RWPE2 (cell line): ENCODE data around the gene NDOR1.

Experiments
- ATAC-seq: fragments of 200-7000 bp; cut with Tn5 transposase; 3 replicates; pipeline ENCODE4 v1.9.1; 2021; ENCODE audit warnings: low read depth
- DNase-seq: peaks from one replicate; pipeline ENCODE4 v3.0.0-alpha.2; 2020; ENCODE audit warnings: low spot score
- H3K27ac ChIP-seq: fragments of 450-650 bp; 2 replicates; pipeline ENCODE4 v1.5.1; 2017; ENCODE audit warnings: mild to moderate bottlenecking; ENCODE audit not compliant: poor library complexity, severe bottlenecking
- H3K27me3 ChIP-seq: fragments of 250-450 bp; sonication (Bioruptor Pico); 2 replicates; pipeline ENCODE4 v1.5.1; 2021; ENCODE audit warnings: mild to moderate bottlenecking, moderate library complexity; ENCODE audit not compliant: insufficient read depth, poor library complexity, severe bottlenecking
- H3K36me3 ChIP-seq: fragments of 250-450 bp; sonication (Bioruptor Pico); 2 replicates; pipeline ENCODE4 v1.5.1; 2020; ENCODE audit warnings: low read depth, mild to moderate bottlenecking, moderate library complexity
- H3K4me1 ChIP-seq: fragments of 250-450 bp; sonication (Bioruptor Pico); 2 replicates; pipeline ENCODE4 v1.5.1; 2021; ENCODE audit warnings: mild to moderate bottlenecking, moderate library complexity; ENCODE audit not compliant: insufficient read depth, poor library complexity, severe bottlenecking
- H3K4me3 ChIP-seq: fragments of 250-450 bp; sonication (Bioruptor Pico); 2 replicates; pipeline ENCODE4 v1.5.1; 2021; ENCODE audit warnings: mild to moderate bottlenecking, moderate library complexity; ENCODE audit not compliant: severe bottlenecking
- H3K9me3 ChIP-seq: fragments of 250-450 bp; sonication (Bioruptor Pico); 2 replicates; pipeline ENCODE4 v1.5.1; 2021; ENCODE audit warnings: mild to moderate bottlenecking, moderate library complexity; ENCODE audit not compliant: severe bottlenecking
- TF ChIP-seq, protein P1 (sequence below): fragments of 450-650 bp; IDR thresholded peaks from one replicate; pipeline ENCODE4 v1.5.1; 2017; ENCODE audit warnings: mild to moderate bottlenecking, moderate library complexity; ENCODE audit not compliant: poor library complexity, severe bottlenecking

The NDOR1 gene

DNA sequence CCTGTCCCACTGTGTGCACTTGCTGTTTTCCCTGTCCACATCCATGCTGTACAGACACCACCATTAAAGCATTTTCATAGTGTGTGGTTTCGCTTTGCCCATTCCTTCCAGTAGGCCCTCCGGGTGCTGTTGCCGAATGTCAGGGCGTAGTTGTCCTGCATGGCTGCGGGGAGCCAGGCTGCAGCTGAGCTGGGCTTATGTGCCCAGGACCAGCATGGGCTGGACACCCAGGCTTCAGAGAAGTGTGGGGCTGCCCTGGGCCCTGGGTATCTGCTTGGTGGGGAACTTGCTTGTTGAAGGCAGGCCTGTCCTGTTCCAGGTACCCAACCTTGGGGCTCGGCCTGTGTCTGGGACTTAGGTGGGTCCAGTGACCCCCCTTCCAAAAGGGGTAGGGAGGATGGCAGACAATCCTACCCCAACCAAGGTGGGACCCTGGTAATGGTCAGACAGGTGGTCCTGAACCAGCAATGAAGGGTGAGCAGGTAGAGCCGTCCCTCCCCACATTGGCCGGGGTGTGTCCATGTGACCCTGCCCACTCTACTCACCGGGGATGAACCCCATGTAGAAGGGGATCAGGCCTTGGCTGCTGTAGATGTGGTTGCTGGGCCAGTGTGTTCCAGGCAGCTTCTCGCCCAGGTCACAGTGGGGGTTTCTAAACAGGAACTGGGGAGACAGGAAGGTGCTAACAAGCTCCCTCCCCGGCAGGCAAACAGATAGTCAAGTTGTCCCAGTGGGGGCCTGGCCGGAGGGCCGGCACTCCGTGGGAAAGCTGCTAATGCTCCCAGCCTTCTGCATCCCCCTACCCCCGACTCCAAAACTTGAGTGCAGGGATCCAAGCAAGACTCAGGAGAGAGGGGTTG lies 38.4 kb downstream of the NDOR1 start:
- H3K27ac ChIP-seq, result peak overlapping the region; percentile 91
- H3K4me1 ChIP-seq, result peaks cover 6% of the 10 kb centered on the region
- H3K4me3 ChIP-seq, result no peak overlapping the region
- DNase-seq (no peak), ATAC-seq (peak; percentile 5; the same call in 2 of the 3 replicates)
- no peaks in the 10 kb centered on the region for H3K27me3 ChIP-seq
- no peaks in the 10 kb centered on the region for H3K9me3 ChIP-seq
- TF ChIP-seq, protein P1, sequence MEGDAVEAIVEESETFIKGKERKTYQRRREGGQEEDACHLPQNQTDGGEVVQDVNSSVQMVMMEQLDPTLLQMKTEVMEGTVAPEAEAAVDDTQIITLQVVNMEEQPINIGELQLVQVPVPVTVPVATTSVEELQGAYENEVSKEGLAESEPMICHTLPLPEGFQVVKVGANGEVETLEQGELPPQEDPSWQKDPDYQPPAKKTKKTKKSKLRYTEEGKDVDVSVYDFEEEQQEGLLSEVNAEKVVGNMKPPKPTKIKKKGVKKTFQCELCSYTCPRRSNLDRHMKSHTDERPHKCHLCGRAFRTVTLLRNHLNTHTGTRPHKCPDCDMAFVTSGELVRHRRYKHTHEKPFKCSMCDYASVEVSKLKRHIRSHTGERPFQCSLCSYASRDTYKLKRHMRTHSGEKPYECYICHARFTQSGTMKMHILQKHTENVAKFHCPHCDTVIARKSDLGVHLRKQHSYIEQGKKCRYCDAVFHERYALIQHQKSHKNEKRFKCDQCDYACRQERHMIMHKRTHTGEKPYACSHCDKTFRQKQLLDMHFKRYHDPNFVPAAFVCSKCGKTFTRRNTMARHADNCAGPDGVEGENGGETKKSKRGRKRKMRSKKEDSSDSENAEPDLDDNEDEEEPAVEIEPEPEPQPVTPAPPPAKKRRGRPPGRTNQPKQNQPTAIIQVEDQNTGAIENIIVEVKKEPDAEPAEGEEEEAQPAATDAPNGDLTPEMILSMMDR, result no peak
- peaks cover 25% of the 10 kb centered on the region for H3K36me3 ChIP-seq

DNA sequence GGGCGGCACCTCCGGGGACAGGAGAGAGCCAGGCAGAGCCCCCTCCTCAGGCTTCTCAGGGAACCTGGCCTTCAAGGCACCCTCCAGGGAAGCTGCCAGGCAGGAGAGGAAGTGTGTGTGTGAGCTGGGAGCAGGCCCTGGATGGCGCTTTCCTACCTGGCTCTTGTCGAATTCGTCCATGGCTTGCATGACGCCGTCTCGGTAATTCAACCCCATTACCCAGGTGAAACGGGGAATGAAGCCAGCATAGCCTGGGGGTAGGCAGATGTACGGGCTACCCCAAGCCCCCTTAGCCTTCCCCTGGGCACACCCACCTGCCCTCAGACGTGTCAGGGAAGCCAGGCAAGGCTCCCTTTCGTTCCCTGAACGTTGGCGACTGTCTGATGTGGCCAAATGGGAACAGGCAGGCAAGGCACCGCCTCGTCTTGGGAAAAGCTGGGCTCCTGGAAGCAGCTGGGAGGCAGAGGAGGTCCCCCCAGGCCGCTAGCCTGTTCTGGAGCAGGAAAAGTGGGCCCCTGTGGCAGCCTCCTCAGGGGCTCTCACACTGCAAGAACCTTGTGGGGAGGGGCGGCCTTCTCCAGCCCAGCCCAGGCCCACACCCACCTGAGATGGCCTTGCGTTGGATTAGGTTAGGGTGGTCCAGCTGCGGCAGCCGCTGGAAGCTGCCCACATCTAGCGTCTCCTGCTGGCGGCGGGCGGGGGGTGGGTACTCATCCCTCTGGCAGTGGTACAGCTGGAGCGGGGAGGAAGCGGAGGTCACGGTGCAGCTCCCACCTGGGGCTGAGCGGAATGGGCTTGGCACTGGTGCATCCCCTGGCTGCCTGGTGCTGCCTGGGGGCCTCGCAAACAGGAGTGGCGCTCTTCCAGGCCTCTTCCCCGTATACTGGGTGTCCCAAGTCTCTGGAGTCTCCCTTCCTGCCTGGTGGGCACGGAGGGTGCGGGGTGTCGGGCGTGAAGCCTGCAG lies 39.3 kb downstream of the NDOR1 start:
- DNase-seq, result no peak
- Histone ChIP-seq H3K27me3 (no peaks in the 10 kb centered on the region), H3K9me3 (no peaks in the 10 kb centered on the region), H3K4me3 (no peak overlapping the region), H3K4me1 (peaks cover 6% of the 10 kb centered on the region), H3K27ac (peak overlapping the region; percentile 91), H3K36me3 (peaks cover 25% of the 10 kb centered on the region)
- TF ChIP-seq, protein P1, result no peak
- ATAC-seq, result peak; percentile 0; the same call in 1 of the 3 replicates

DNA sequence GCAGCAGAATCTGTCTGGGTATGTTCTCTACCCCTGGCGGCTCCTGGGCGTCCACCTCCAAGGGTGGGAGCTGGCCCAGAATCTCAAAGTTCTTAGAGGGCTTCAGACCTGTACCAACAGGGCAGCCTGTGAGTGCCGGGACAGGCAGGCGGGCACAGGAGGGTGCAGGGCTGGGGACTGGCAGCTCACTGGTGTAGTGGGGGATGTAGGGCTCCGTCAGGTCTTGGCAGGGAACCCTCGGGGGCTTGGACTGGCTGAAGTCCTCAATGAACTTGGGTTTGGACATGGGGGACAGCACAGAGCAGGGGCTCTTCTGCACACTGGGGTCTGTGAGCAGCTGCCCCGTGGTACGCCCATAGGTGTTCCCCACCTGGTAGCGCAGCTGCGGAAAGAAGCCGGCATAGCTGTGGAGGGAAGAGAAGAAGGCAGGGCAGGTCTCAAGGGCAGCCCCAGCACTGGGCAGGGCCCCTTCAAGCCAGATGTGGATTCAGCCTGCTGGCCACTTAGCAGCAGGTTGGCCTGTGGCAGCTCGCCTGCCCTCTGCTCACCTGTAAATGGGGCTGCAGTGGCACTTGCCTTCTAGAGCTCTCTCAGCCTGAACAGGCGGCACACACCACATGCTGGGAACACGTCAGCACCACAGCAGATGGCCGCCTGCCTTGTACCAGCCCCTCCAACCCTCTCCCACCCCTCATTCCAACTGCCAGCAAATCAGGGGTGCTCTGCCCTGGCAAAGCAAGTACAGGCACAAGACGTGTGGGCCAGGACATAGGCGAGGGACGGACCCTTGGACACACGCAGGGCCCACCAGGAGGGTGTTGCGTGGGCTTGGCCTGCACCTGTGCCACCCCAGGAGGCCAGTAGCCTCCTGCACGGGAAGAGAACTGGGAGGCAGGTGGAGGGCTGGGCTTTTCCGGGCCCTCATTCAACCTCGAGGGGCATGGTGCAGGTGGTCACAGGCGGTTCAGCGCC lies 40.2 kb downstream of the NDOR1 start:
- DNase-seq, result no peak
- Histone ChIP-seq H3K27me3 (no peaks in the 10 kb centered on the region), H3K36me3 (peaks cover 25% of the 10 kb centered on the region), H3K4me3 (no peak overlapping the region), H3K9me3 (no peaks in the 10 kb centered on the region), H3K4me1 (peaks cover 6% of the 10 kb centered on the region), H3K27ac (no peak overlapping the region)
- ATAC-seq, result no peak
- TF ChIP-seq, protein P1, result no peak

DNA sequence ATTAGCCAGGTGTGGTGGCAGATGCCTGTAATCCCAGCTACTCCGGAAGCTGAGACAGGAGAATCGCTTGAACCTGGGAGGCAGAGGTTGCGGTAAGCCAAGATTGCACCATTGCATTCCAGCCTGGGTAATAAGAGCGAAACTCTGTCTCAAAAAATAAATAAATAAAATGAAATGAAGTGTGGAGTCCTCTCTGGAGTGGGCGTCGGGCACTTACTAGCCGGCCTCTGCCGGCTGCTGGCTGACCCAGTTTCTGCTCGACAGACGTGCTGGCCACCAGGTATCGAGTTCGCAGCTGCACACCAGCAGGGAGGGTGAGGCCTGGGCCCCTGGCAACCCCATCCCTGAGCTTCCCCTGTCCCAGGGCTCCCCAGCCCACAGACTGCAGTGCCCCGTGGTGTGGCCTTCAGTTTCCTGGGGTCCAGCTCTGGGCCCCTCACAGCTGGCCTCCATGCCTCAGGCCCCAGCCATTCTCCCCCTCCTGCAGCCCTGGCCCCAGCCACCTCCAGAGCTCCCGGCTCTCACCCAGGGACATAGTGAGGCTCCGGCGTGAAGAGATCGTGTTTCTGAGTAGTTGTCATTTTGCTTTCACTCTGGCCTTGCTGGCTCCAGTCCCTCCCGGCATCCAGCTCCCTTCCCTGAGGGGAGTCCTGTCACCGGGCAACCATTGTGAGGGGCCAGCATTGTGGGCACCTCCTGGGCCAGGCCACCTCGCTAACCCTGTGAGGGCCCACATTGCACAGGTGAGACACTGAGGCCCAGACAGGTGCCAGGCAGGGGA lies 41.8 kb downstream of the NDOR1 start:
- TF ChIP-seq, protein P1, result no peak
- no peak for ATAC-seq
- peaks cover 6% of the 10 kb centered on the region for H3K4me1 ChIP-seq

More for the DNA sequence above, 41.8 kb downstream of the NDOR1 start:
- no peaks in the 10 kb centered on the region for H3K27me3 ChIP-seq
- no peak overlapping the region for H3K4me3 ChIP-seq
- H3K9me3 ChIP-seq, result no peaks in the 10 kb centered on the region
- H3K27ac ChIP-seq, result no peak overlapping the region
- DNase-seq, result no peak
- H3K36me3 ChIP-seq, result peaks cover 17% of the 10 kb centered on the region
